ENCODE measurements around the gene EIF1B. TPM values are rescaled to one million over a fixed set of nuclear protein-coding genes. Genes with fewer than 3 reads are reported as not detected.

The EIF1B gene
- total and polyA plus RNA-seq, 10 donors, result 45.8 to 82.9 (median 52.6) TPM

DNA sequence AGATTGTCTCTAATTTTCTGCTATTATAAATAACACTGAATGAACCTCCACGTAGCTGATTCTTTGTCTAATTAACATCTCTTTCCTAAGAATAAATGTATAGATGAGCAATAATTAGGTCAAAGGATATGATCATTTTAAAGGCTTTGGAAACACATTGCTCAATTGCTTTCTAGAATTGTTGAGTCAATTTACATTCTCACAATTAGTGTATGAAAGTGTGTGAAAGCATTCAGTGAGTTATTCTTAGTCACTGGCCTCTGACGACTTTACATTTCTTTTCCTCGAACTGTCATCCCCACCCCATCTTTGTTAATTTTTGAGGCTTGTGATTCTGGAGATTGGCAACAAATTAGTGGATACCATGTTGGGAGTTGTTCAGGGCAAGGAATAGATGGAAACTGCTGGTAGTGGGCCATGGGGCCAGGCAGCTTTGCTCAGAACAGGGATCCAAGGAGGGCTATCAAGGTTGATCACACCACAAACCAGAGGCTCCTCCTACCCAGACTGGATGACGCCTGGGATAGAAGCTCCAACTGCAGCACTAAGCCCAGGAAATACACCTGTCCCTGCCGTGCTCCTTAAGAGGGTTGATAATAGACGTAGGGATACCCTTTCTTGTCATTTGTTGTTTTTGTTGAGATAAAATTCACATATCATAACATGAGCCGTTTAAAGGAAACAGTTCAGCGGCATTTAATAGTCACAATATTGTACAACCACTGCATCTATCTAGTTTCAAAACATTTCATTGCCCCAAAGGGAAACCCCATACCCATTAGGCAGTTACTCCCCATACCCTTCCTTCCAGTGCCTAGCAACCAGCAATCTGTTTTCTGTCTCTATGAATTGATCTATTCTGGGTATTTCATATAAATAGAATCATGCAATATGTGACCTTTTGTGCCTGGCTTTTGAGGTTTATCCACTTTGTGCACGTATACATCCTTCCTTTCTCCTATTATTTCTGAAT lies 27.9 kb downstream of the EIF1B start:
- H3K27me3 ChIP-seq (replicated peaks in 1 of 7), result no peaks in the 10 kb centered on the region

GRCh38 chr3:40339871-40340270 lies 30.4 kb downstream of the EIF1B start:
- intact Hi-C loops (cut with DNase I; ENCODE audit: low total_unique reads), result no loop called here
- Histone ChIP-seq H3K9me3 (no peaks in the 10 kb centered on the region), H3K4me1 (no peaks in the 10 kb centered on the region), H3K4me3 (no peak overlapping the region), H3K27ac (no peak overlapping the region), H3K27me3 (replicated peaks in 1 of 7) (no peaks in the 10 kb centered on the region), H3K36me3 (no peaks in the 10 kb centered on the region)
- 66 to 100% (median 81%) methylated on average over 1 of the region's 1 CpG for WGBS, 5 donors
- no peak for DNase-seq
- TF ChIP-seq POLR2A (IDR thresholded peaks at IDR 0.05), result no peak
- TF ChIP-seq CTCF (IDR thresholded peaks at IDR 0.05 in 8 of 11, conservative IDR thresholded peaks at IDR 0.05 in 3 of 11), result no peak
- no peak for TF ChIP-seq POLR2AphosphoS5 (IDR thresholded peaks at IDR 0.05)

More for the DNA sequence above, 27.9 kb downstream of the EIF1B start:
- intact Hi-C loops (cut with DNase I; ENCODE audit: low total_unique reads), result no loop called here
- no peak for DNase-seq
- no peaks in the 10 kb centered on the region for H3K9me3 ChIP-seq
- no peak for TF ChIP-seq CTCF (IDR thresholded peaks at IDR 0.05 in 8 of 11, conservative IDR thresholded peaks at IDR 0.05 in 3 of 11)
- TF ChIP-seq POLR2AphosphoS5 (IDR thresholded peaks at IDR 0.05), result no peak
- no peak for TF ChIP-seq POLR2A (IDR thresholded peaks at IDR 0.05)
- no peak overlapping the region for H3K27ac ChIP-seq
- H3K4me3 ChIP-seq, result no peak overlapping the region
- no peaks in the 10 kb centered on the region for H3K4me1 ChIP-seq
- 70 to 84% (median 75%) methylated on average over 9 of the region's 9 CpGs for WGBS, 5 donors
- H3K36me3 ChIP-seq, result no peaks in the 10 kb centered on the region

- no peaks in the 10 kb centered on the region for H3K27me3 ChIP-seq (replicated peaks in 1 of 7)
- intact Hi-C loops (cut with DNase I; ENCODE audit: low total_unique reads), result no loop called here
- no peaks in the 10 kb centered on the region for H3K4me1 ChIP-seq
- 67 to 78% (median 71%) methylated on average over 1 of the region's 1 CpG for WGBS, 5 donors
- H3K9me3 ChIP-seq, result peaks cover 0 to 2% (median 0%) of the 10 kb centered on the region in 8 donors
- no peak overlapping the region for H3K27ac ChIP-seq
- H3K36me3 ChIP-seq, result no peaks in the 10 kb centered on the region
- TF ChIP-seq CTCF (IDR thresholded peaks at IDR 0.05 in 8 of 11, conservative IDR thresholded peaks at IDR 0.05 in 3 of 11) (no peak), POLR2AphosphoS5 (IDR thresholded peaks at IDR 0.05) (no peak), POLR2A (IDR thresholded peaks at IDR 0.05) (no peak)
- H3K4me3 ChIP-seq, result no peak overlapping the region
- DNase-seq, result no peak
Measured at GRCh38 chr3:40340541-40341170, 31.1 kb downstream of the EIF1B start.

GRCh38 chr3:40341671-40342070 lies 32.2 kb downstream of the EIF1B start:
- H3K27ac ChIP-seq, result no peak overlapping the region
- H3K36me3 ChIP-seq, result no peaks in the 10 kb centered on the region
- H3K9me3 ChIP-seq, result peaks cover 0 to 2% (median 0%) of the 10 kb centered on the region in 8 donors
- no peaks in the 10 kb centered on the region for H3K27me3 ChIP-seq (replicated peaks in 1 of 7)
- DNase-seq, result no peak
- no peaks in the 10 kb centered on the region for H3K4me1 ChIP-seq
- intact Hi-C loops (cut with DNase I; ENCODE audit: low total_unique reads), result no loop called here
- no peak for TF ChIP-seq CTCF (IDR thresholded peaks at IDR 0.05 in 8 of 11, conservative IDR thresholded peaks at IDR 0.05 in 3 of 11)
- TF ChIP-seq POLR2AphosphoS5 (IDR thresholded peaks at IDR 0.05), result no peak
- TF ChIP-seq POLR2A (IDR thresholded peaks at IDR 0.05), result no peak
- no peak overlapping the region for H3K4me3 ChIP-seq

Measured in spleen (tissue), 11 donors.